HepG2 (cell line): Measurements from ENCODE around the gene ASF1B. TPM values are rescaled to one million over a fixed set of nuclear protein-coding genes. Genes with fewer than 3 reads are reported as not detected.

Experiments used
- AFF4 ChIP-seq: sonication (generic); formaldehyde crosslinking; IDR thresholded peaks from 2 replicates; pipeline ENCODE4 v1.4.0; 2020; ENCODE audit warnings: missing genetic modification reagents
- GABPB1 ChIP-seq: IDR thresholded peaks from 2 replicates; pipeline ENCODE4 v1.6.1; 2016; ENCODE audit warnings: mild to moderate bottlenecking, missing genetic modification reagents, moderate library complexity, missing compliant biosample characterization
- GATAD1 ChIP-seq: IDR thresholded peaks from 2 replicates; pipeline ENCODE4 v1.6.1; 2016; ENCODE audit warnings: missing genetic modification reagents, missing compliant biosample characterization
- HINFP ChIP-seq: sonication (generic); formaldehyde crosslinking; IDR thresholded peaks from 2 replicates; pipeline ENCODE4 v1.4.0; 2020; ENCODE audit warnings: low read depth, mild to moderate bottlenecking, missing genetic modification reagents
- NFYC ChIP-seq: IDR thresholded peaks from 2 replicates; pipeline ENCODE4 v1.6.1; 2016; ENCODE audit warnings: missing genetic modification reagents, missing compliant biosample characterization
- RFXAP ChIP-seq: sonication (generic); formaldehyde crosslinking; IDR thresholded peaks from 2 replicates; pipeline ENCODE4 v1.4.0; 2020; ENCODE audit warnings: missing genetic modification reagents, borderline replicate concordance
- SALL1 ChIP-seq: sonication (generic); formaldehyde crosslinking; IDR thresholded peaks from 2 replicates; pipeline ENCODE4 v1.8.0; 2022; ENCODE audit warnings: mild to moderate bottlenecking, missing genetic modification reagents
- SP2 ChIP-seq: sonication (generic); formaldehyde crosslinking; IDR thresholded peaks from 2 replicates; pipeline ENCODE4 v1.5.1; 2020; ENCODE audit warnings: mild to moderate bottlenecking, missing genetic modification reagents
- TFAP4 ChIP-seq: sonication (generic); IDR thresholded peaks from 2 replicates; pipeline ENCODE4 v1.6.1; 2016; ENCODE audit warnings: low read depth, borderline replicate concordance
- ZNF564 ChIP-seq: sonication (generic); formaldehyde crosslinking; IDR thresholded peaks from 2 replicates; pipeline ENCODE4 v1.8.1; 2023; ENCODE audit warnings: mild to moderate bottlenecking, missing genetic modification reagents
- ZNF788 ChIP-seq: sonication (generic); formaldehyde crosslinking; IDR thresholded peaks from 2 replicates; pipeline ENCODE4 v1.5.0; 2020; ENCODE audit warnings: mild to moderate bottlenecking, missing genetic modification reagents, borderline replicate concordance
- polyA plus RNA-seq, 8 experiments: library from polyadenylated mRNA; depleted of rRNA in 3 of 8; stranded (reverse) in 7 of 8; unstranded in 1 of 8; fragments of >200 nt; fragmentation: Illumina TruSeq in 4 of 8; extraction: Trizol in 4 of 8; gene quantifications; 2 replicates each; pipeline versions ENCODE4 v1.2.1 to v1.2.3, GENCODE V29; 2011 to 2016; ENCODE audit warnings: low read depth in 4 of 8, missing spikeins in 1 of 8, mixed read lengths in 1 of 8; ENCODE audit not compliant: insufficient read depth in 1 of 8
- total RNA-seq, 5 experiments: library from RNA; depleted of rRNA; stranded (reverse); fragments of >200 nt; fragmentation: Illumina TruSeq; extraction: Trizol; gene quantifications; 2 replicates each; pipeline ENCODE4 v1.2.3, GENCODE V29; 2016; ENCODE audit warnings: low read depth in 1 of 5
- TF ChIP-seq, protein P1 (sequence below): sonication (generic); formaldehyde crosslinking; IDR thresholded peaks from 2 replicates; pipeline ENCODE4 v1.4.0; 2020; ENCODE audit warnings: missing genetic modification reagents, borderline replicate concordance
- TF ChIP-seq, protein P2 (sequence below): conservative IDR thresholded peaks from 2 replicates; pipeline ENCODE4 v1.6.1; 2018; ENCODE audit warnings: missing genetic modification reagents
- TF ChIP-seq, protein P3 (sequence below): IDR thresholded peaks from 2 replicates; pipeline ENCODE4 v1.6.1; 2016; ENCODE audit warnings: missing genetic modification reagents, missing compliant biosample characterization

ASF1B gene
- total and polyA plus RNA-seq, 2 of the 13 experiments (the other 11 are each of a cell fraction or from before 2014, with no cell fraction given): 18.2 to 24.8 TPM

GRCh38 chr19:14117668-14118164 is 18.7 kb downstream of the ASF1B start, which contains the start of gene PRKACA (continued):
- TF ChIP-seq ZNF564 (CRISPR knock-in tag): no peak
- peak; percentile 98 for TF ChIP-seq NFYC (CRISPR knock-in tag)
- peak; percentile 78 for TF ChIP-seq GATAD1 (CRISPR knock-in tag)
- TF ChIP-seq AFF4 (CRISPR knock-in tag): no peak
- TF ChIP-seq SALL1 (CRISPR knock-in tag): peak; percentile 10; the same call in 1 of the 2 replicates
- TF ChIP-seq, protein P1, sequence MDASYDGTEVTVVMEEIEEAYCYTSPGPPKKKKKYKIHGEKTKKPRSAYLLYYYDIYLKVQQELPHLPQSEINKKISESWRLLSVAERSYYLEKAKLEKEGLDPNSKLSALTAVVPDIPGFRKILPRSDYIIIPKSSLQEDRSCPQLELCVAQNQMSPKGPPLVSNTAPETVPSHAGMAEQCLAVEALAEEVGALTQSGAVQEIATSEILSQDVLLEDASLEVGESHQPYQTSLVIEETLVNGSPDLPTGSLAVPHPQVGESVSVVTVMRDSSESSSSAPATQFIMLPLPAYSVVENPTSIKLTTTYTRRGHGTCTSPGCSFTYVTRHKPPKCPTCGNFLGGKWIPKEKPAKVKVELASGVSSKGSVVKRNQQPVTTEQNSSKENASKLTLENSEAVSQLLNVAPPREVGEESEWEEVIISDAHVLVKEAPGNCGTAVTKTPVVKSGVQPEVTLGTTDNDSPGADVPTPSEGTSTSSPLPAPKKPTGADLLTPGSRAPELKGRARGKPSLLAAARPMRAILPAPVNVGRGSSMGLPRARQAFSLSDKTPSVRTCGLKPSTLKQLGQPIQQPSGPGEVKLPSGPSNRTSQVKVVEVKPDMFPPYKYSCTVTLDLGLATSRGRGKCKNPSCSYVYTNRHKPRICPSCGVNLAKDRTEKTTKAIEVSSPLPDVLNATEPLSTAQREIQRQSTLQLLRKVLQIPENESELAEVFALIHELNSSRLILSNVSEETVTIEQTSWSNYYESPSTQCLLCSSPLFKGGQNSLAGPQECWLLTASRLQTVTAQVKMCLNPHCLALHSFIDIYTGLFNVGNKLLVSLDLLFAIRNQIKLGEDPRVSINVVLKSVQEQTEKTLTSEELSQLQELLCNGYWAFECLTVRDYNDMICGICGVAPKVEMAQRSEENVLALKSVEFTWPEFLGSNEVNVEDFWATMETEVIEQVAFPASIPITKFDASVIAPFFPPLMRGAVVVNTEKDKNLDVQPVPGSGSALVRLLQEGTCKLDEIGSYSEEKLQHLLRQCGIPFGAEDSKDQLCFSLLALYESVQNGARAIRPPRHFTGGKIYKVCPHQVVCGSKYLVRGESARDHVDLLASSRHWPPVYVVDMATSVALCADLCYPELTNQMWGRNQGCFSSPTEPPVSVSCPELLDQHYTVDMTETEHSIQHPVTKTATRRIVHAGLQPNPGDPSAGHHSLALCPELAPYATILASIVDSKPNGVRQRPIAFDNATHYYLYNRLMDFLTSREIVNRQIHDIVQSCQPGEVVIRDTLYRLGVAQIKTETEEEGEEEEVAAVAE (CRISPR knock-in tag): 0 out of 2 replicates have a peak, but pooled peaks have one; percentile 39
- TF ChIP-seq RFXAP (CRISPR knock-in tag): peak; percentile 92
- 0 out of 2 replicates have a peak, but pooled peaks have one; percentile 28 for TF ChIP-seq HINFP (CRISPR knock-in tag)
- no peak for TF ChIP-seq ZNF788 (CRISPR knock-in tag)
- TF ChIP-seq TFAP4: peak; percentile 80; the same call in 1 of the 2 replicates
- TF ChIP-seq, protein P2, sequence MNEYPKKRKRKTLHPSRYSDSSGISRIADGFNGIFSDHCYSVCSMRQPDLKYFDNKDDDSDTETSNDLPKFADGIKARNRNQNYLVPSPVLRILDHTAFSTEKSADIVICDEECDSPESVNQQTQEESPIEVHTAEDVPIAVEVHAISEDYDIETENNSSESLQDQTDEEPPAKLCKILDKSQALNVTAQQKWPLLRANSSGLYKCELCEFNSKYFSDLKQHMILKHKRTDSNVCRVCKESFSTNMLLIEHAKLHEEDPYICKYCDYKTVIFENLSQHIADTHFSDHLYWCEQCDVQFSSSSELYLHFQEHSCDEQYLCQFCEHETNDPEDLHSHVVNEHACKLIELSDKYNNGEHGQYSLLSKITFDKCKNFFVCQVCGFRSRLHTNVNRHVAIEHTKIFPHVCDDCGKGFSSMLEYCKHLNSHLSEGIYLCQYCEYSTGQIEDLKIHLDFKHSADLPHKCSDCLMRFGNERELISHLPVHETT (CRISPR knock-in tag): peak; percentile 53; the same call in 1 of the 2 replicates
- peak; percentile 97 for TF ChIP-seq SP2 (CRISPR knock-in tag)
- TF ChIP-seq, protein P3, sequence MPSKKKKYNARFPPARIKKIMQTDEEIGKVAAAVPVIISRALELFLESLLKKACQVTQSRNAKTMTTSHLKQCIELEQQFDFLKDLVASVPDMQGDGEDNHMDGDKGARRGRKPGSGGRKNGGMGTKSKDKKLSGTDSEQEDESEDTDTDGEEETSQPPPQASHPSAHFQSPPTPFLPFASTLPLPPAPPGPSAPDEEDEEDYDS (CRISPR knock-in tag): peak; percentile 48; the same call in 1 of the 2 replicates
- peak; percentile 78 for TF ChIP-seq GABPB1 (CRISPR knock-in tag)
